Progenitor cell of endocrine pancreas (in vitro differentiated cells): ENCODE measurements around the gene ZNF460. TPM values are rescaled to one million over a fixed set of nuclear protein-coding genes. Genes with fewer than 3 reads are reported as not detected.
"Not testable (repeated sequence)": the region's sequence is repeated elsewhere in the genome, so short reads cannot be mapped to it uniquely, and the experiment has no call there.

Experiments used
- DNase-seq: peaks from one replicate; pipeline ENCODE4 v3.0.0; 2021; ENCODE audit warnings: low spot score; ENCODE audit not compliant: unreplicated experiment
- H3K27ac Mint-ChIP-seq: 2 replicates; pipeline ENCODE4 v1.8.0; 2021; ENCODE audit warnings: mild to moderate bottlenecking, moderate library complexity, mixed read lengths
- H3K27me3 Mint-ChIP-seq: 2 replicates; pipeline ENCODE4 v1.8.0; 2021; ENCODE audit warnings: mixed read lengths
- H3K36me3 Mint-ChIP-seq: 2 replicates; pipeline ENCODE4 v1.8.0; 2022; ENCODE audit warnings: mixed read lengths; ENCODE audit not compliant: insufficient read depth
- H3K4me1 Mint-ChIP-seq: 2 replicates; pipeline ENCODE4 v1.8.0; 2021; ENCODE audit warnings: low read depth, mixed read lengths
- H3K4me3 Mint-ChIP-seq: 2 replicates; pipeline ENCODE4 v1.8.0; 2021; ENCODE audit warnings: low read depth, mild to moderate bottlenecking, moderate library complexity, mixed read lengths
- H3K9me3 Mint-ChIP-seq: 2 replicates; pipeline ENCODE4 v1.8.0; 2021; ENCODE audit warnings: low read depth, mixed read lengths
- CTCF ChIP-seq: fragments of 200-600 bp; sonication (generic); IDR thresholded peaks from one replicate; pipeline ENCODE4 v1.5.0; 2021; ENCODE audit warnings: antibody characterized with exemption, mild to moderate bottlenecking; ENCODE audit not compliant: unreplicated experiment
- total RNA-seq: library from RNA; stranded (reverse); gene quantifications from 2 replicates; pipeline ENCODE4 v1.2.1, GENCODE V29; 2021

ZNF460 gene
- total RNA-seq, 1 donor from 2014 or later: 61.3 TPM

- no peaks in the 10 kb centered on the region for H3K4me1 Mint-ChIP-seq
- H3K36me3 Mint-ChIP-seq: peaks cover 17% of the 10 kb centered on the region
- H3K9me3 Mint-ChIP-seq: no peaks in the 10 kb centered on the region
- TF ChIP-seq CTCF: no peak
- no peak for DNase-seq
- H3K27ac Mint-ChIP-seq: no peak overlapping the region
- no peak overlapping the region for H3K4me3 Mint-ChIP-seq
- H3K27me3 Mint-ChIP-seq: no peaks in the 10 kb centered on the region
Measured at GRCh38 chr19:57248646-57249045, 31.6 kb upstream of the ZNF460 start.

- no peak overlapping the region for H3K27ac Mint-ChIP-seq
- H3K9me3 Mint-ChIP-seq: no peaks in the 10 kb centered on the region
- H3K36me3 Mint-ChIP-seq: peaks cover 21% of the 10 kb centered on the region
- no peak overlapping the region for H3K4me3 Mint-ChIP-seq
- DNase-seq: no peak
- H3K27me3 Mint-ChIP-seq: no peaks in the 10 kb centered on the region
- H3K4me1 Mint-ChIP-seq: no peaks in the 10 kb centered on the region
- TF ChIP-seq CTCF: no peak
Measured at GRCh38 chr19:57249329-57249728, 31.0 kb upstream of the ZNF460 start.

- H3K4me1 Mint-ChIP-seq, H3K27ac Mint-ChIP-seq, H3K9me3 Mint-ChIP-seq, H3K27me3 Mint-ChIP-seq, H3K4me3 Mint-ChIP-seq, DNase-seq: not testable (repeated sequence)
- peaks cover 17% of the 10 kb centered on the region for H3K36me3 Mint-ChIP-seq
Measured at GRCh38 chr19:57253767-57254166, 26.5 kb upstream of the ZNF460 start.

GRCh38 chr19:57262044-57262443 lies 18.2 kb upstream of the ZNF460 start:
- no peaks in the 10 kb centered on the region for H3K27me3 Mint-ChIP-seq
- TF ChIP-seq CTCF: no peak
- H3K9me3 Mint-ChIP-seq: no peaks in the 10 kb centered on the region
- H3K27ac Mint-ChIP-seq: no peak overlapping the region
- H3K4me1 Mint-ChIP-seq: no peaks in the 10 kb centered on the region
- H3K4me3 Mint-ChIP-seq: no peak overlapping the region
- H3K36me3 Mint-ChIP-seq: no peaks in the 10 kb centered on the region
- no peak for DNase-seq

GRCh38 chr19:57263244-57263741 lies 17.0 kb upstream of the ZNF460 start:
- Mint-ChIP-seq H3K27me3 (no peaks in the 10 kb centered on the region), H3K4me3 (no peak overlapping the region), H3K9me3 (no peaks in the 10 kb centered on the region), H3K36me3 (no peaks in the 10 kb centered on the region), H3K4me1 (no peaks in the 10 kb centered on the region), H3K27ac (no peak overlapping the region)
- no peak for DNase-seq
- TF ChIP-seq CTCF: no peak

- no peak overlapping the region for H3K4me3 Mint-ChIP-seq
- TF ChIP-seq CTCF: no peak
- H3K27me3 Mint-ChIP-seq: no peaks in the 10 kb centered on the region
- peaks cover 3% of the 10 kb centered on the region for H3K36me3 Mint-ChIP-seq
- no peaks in the 10 kb centered on the region for H3K9me3 Mint-ChIP-seq
- no peak overlapping the region for H3K27ac Mint-ChIP-seq
- no peaks in the 10 kb centered on the region for H3K4me1 Mint-ChIP-seq
- no peak for DNase-seq
Measured at GRCh38 chr19:57267291-57267690, 13.0 kb upstream of the ZNF460 start.
